ENCODE results near the gene PDGFB.

PDGFB gene

GRCh38 chr22:39278040-39278439 lies 33.3 kb upstream of the PDGFB start:
- no peak for DNase-seq (ENCODE audit: low read depth, low spot score)
- H3K27ac ChIP-seq: no peak overlapping the region

GRCh38 chr22:39277142-39277607 lies 32.4 kb upstream of the PDGFB start:
- no peak overlapping the region for H3K27ac ChIP-seq
- DNase-seq (ENCODE audit: low read depth, low spot score): peak; percentile 36

- DNase-seq (ENCODE audit: low read depth, low spot score): no peak
- H3K27ac ChIP-seq: no peak overlapping the region
Measured at GRCh38 chr22:39276440-39277141, 31.8 kb upstream of the PDGFB start.

- H3K27ac ChIP-seq: no peak overlapping the region
- DNase-seq (ENCODE audit: low read depth, low spot score): no peak
Measured at GRCh38 chr22:39275814-39276439, 31.1 kb upstream of the PDGFB start.

GRCh38 chr22:39273950-39274887 lies 29.4 kb upstream of the PDGFB start:
- H3K27ac ChIP-seq: no peak overlapping the region
- DNase-seq (ENCODE audit: low read depth, low spot score): no peak

GRCh38 chr22:39270792-39271191 lies 26.0 kb upstream of the PDGFB start:
- DNase-seq (ENCODE audit: low read depth, low spot score): no peak
- no peak overlapping the region for H3K27ac ChIP-seq

GRCh38 chr22:39270280-39270679 lies 25.5 kb upstream of the PDGFB start:
- no peak for DNase-seq (ENCODE audit: low read depth, low spot score)
- H3K27ac ChIP-seq: no peak overlapping the region

GRCh38 chr22:39269095-39269790 lies 24.5 kb upstream of the PDGFB start:
- no peak for DNase-seq (ENCODE audit: low read depth, low spot score)

GRCh38 chr22:39268645-39269044 lies 23.9 kb upstream of the PDGFB start:
- H3K27ac ChIP-seq: no peak overlapping the region

More at GRCh38 chr22:39269095-39269790, 24.5 kb upstream of the PDGFB start:
- no peak overlapping the region for H3K27ac ChIP-seq

GRCh38 chr22:39267974-39268373 lies 23.2 kb upstream of the PDGFB start:
- no peak overlapping the region for H3K27ac ChIP-seq
- no peak for DNase-seq (ENCODE audit: low read depth, low spot score)

More at GRCh38 chr22:39268645-39269044, 23.9 kb upstream of the PDGFB start:
- DNase-seq (ENCODE audit: low read depth, low spot score): no peak

GRCh38 chr22:39266398-39267030 lies 21.7 kb upstream of the PDGFB start:
- no peak for DNase-seq (ENCODE audit: low read depth, low spot score)
- peak overlapping the region; percentile 13 for H3K27ac ChIP-seq

GRCh38 chr22:39265143-39265886 lies 20.5 kb upstream of the PDGFB start:
- H3K27ac ChIP-seq: no peak overlapping the region
- DNase-seq (ENCODE audit: low read depth, low spot score): no peak

GRCh38 chr22:39264349-39265038 lies 19.7 kb upstream of the PDGFB start:
- DNase-seq (ENCODE audit: low read depth, low spot score): no peak
- no peak overlapping the region for H3K27ac ChIP-seq

GRCh38 chr22:39263626-39264348 lies 19.0 kb upstream of the PDGFB start:
- no peak overlapping the region for H3K27ac ChIP-seq
- no peak for DNase-seq (ENCODE audit: low read depth, low spot score)

- DNase-seq (ENCODE audit: low read depth, low spot score): no peak
- no peak overlapping the region for H3K27ac ChIP-seq
Measured at GRCh38 chr22:39259666-39260065, 14.9 kb upstream of the PDGFB start.

- no peak for DNase-seq (ENCODE audit: low read depth, low spot score)
- H3K27ac ChIP-seq: no peak overlapping the region
Measured at GRCh38 chr22:39257901-39258475, 13.2 kb upstream of the PDGFB start.

- no peak for DNase-seq (ENCODE audit: low read depth, low spot score)
- no peak overlapping the region for H3K27ac ChIP-seq
Measured at GRCh38 chr22:39256979-39257378, 12.2 kb upstream of the PDGFB start.

- DNase-seq (ENCODE audit: low read depth, low spot score): no peak
- no peak overlapping the region for H3K27ac ChIP-seq
Measured at GRCh38 chr22:39256186-39256552, 11.4 kb upstream of the PDGFB start.

Measured in epithelial cell of prostate (primary cell).